H1 (cell line): Measurements from ENCODE around the gene ZBTB8B. TPM values are rescaled to one million over a fixed set of nuclear protein-coding genes. Genes with fewer than 3 reads are reported as not detected.

Experiments used
- CTCF ChIA-PET: fragments of 300-600 bp; sonication (Branson Sonifier 250); formaldehyde crosslinking; loops from one replicate; lab custom pipeline; 2021; ENCODE audit not compliant: partially characterized antibody; lab: Charles Lee
- POLR2A ChIA-PET: fragments of 300-600 bp; sonication (Branson Sonifier 250); formaldehyde crosslinking; loops from one replicate; lab custom pipeline; 2021; ENCODE audit warnings: inconsistent platforms; ENCODE audit not compliant: partially characterized antibody; lab: Charles Lee
- DNase-seq, 2 experiments: peaks; one replicate each; pipeline versions ENCODE4 v3.0.0 to v3.0.0-alpha.2; 2010 to 2022; ENCODE audit warnings: low spot score in 2 of 2, low read depth in 1 of 2, mixed read lengths in 1 of 2
- FAIRE-seq: peaks from 2 replicates; lab custom pipeline; 2011; peaks lifted over from hg19 to GRCh38; lab: Jason Lieb, UNC
- H2AFZ ChIP-seq: 2 replicates; pipeline ENCODE4 v1.8.1; 2012; ENCODE audit warnings: low read length, inconsistent platforms
- H2AK5ac ChIP-seq: 2 replicates; pipeline ENCODE4 v1.6.1; 2013; ENCODE audit warnings: low read depth, low read length
- H2BK120ac ChIP-seq: replicated peaks from 2 replicates; pipeline ENCODE3; 2013; ENCODE audit warnings: low read depth, low read length, inconsistent platforms
- H2BK12ac ChIP-seq: 2 replicates; pipeline ENCODE4 v1.6.1; 2013; ENCODE audit warnings: low read depth, low read length
- H2BK15ac ChIP-seq: 2 replicates; pipeline ENCODE4 v1.6.1; 2013; ENCODE audit warnings: low read length
- H2BK20ac ChIP-seq: 2 replicates; pipeline ENCODE4 v1.6.1; 2013; ENCODE audit warnings: low read length
- H2BK5ac ChIP-seq: 2 replicates; pipeline ENCODE4 v1.6.1; 2013; ENCODE audit warnings: low read depth, low read length
- H3K14ac ChIP-seq: 2 replicates; pipeline ENCODE4 v1.6.1; 2013; ENCODE audit warnings: inconsistent platforms; ENCODE audit not compliant: insufficient read length
- H3K18ac ChIP-seq: 2 replicates; pipeline ENCODE4 v1.6.1; 2013; ENCODE audit warnings: low read length; ENCODE audit errors: extremely low read depth
- H3K23ac ChIP-seq: 2 replicates; pipeline ENCODE4 v1.6.1; 2013; ENCODE audit warnings: inconsistent platforms; ENCODE audit not compliant: insufficient read length
- H3K23me2 ChIP-seq: 2 replicates; pipeline ENCODE4 v1.6.1; 2013; ENCODE audit warnings: low read depth, low read length
- H3K27ac ChIP-seq: 2 replicates; pipeline ENCODE4 v1.6.1; 2011; ENCODE audit warnings: low read depth, low read length, inconsistent platforms
- H3K27me3 ChIP-seq, 4 experiments: replicated peaks in 1 of 4; 1 replicate in 1 of 4; 2 replicates in 3 of 4; pipeline versions ENCODE4 v1.6.1 to v1.8.1; 2011 to 2013; ENCODE audit warnings: low read length in 3 of 4, mild to moderate bottlenecking in 3 of 4, inconsistent platforms in 2 of 4, mixed read lengths in 2 of 4, moderate library complexity in 1 of 4; ENCODE audit not compliant: control insufficient read depth in 3 of 4, insufficient read depth in 3 of 4; ENCODE audit errors: extremely low read depth in 1 of 4
- H3K36me3 ChIP-seq, 4 experiments: 2 replicates each; pipeline versions ENCODE4 v1.6.1 to v1.8.1; 2011 to 2013; ENCODE audit warnings: mild to moderate bottlenecking in 4 of 4, low read length in 3 of 4, moderate library complexity in 2 of 4, control low read depth in 1 of 4, inconsistent platforms in 1 of 4; ENCODE audit not compliant: insufficient read depth in 4 of 4, control insufficient read depth in 2 of 4
- H3K4ac ChIP-seq: replicated peaks from 2 replicates; pipeline ENCODE3; 2013; ENCODE audit warnings: low read length, low read depth, mixed read lengths, inconsistent platforms; ENCODE audit not compliant: insufficient read length
- H3K4me1 ChIP-seq, 4 experiments: replicated peaks in 1 of 4; 1 replicate in 1 of 4; 2 replicates in 3 of 4; pipeline versions ENCODE4 v1.6.1 to v1.8.1; 2011 to 2013; ENCODE audit warnings: low read length in 3 of 4, inconsistent platforms in 2 of 4, mixed read lengths in 1 of 4; ENCODE audit not compliant: insufficient read depth in 4 of 4, control insufficient read depth in 3 of 4
- H3K4me2 ChIP-seq, 2 experiments: 2 replicates each; pipeline versions ENCODE4 v1.6.1 to v1.8.1; 2011 to 2013; ENCODE audit warnings: low read depth in 2 of 2, low read length in 2 of 2, control low read depth in 1 of 2, inconsistent platforms in 1 of 2, mild to moderate bottlenecking in 1 of 2; ENCODE audit not compliant: insufficient read depth in 1 of 2
- H3K4me3 ChIP-seq, 4 experiments: fragments of 200-600, 300-600 bp in 1 of 4; sonication (generic), shearing (Covaris generic), sonication (Bioruptor Twin) in 1 of 4; 2 replicates each; pipeline versions ENCODE4 v1.5.1 to v1.8.1; 2011 to 2016; ENCODE audit warnings: low read length in 4 of 4, low read depth in 3 of 4, control low read depth in 2 of 4, inconsistent platforms in 2 of 4, mild to moderate bottlenecking in 2 of 4, mixed read lengths in 1 of 4, moderate library complexity in 1 of 4; ENCODE audit not compliant: insufficient read depth in 2 of 4; ENCODE audit errors: extremely low read depth in 1 of 4
- H3K56ac ChIP-seq: replicated peaks from 2 replicates; pipeline ENCODE3; 2013; ENCODE audit warnings: low read depth, mild to moderate bottlenecking, mixed read lengths, low read length, inconsistent platforms; ENCODE audit not compliant: insufficient read length
- H3K79me1 ChIP-seq: 2 replicates; pipeline ENCODE4 v1.6.1; 2013; ENCODE audit warnings: low read depth, low read length, control low read depth
- H3K79me2 ChIP-seq, 2 experiments: 2 replicates each; pipeline versions ENCODE4 v1.6.1 to v1.8.1; 2012 to 2013; ENCODE audit warnings: low read length in 2 of 2, mild to moderate bottlenecking in 2 of 2, inconsistent platforms in 1 of 2; ENCODE audit not compliant: insufficient read depth in 2 of 2, control insufficient read depth in 1 of 2
- H3K9ac ChIP-seq, 4 experiments: replicated peaks in 1 of 4; 1 replicate in 1 of 4; 2 replicates in 3 of 4; pipeline versions ENCODE4 v1.6.1 to v1.8.1; 2011 to 2013; ENCODE audit warnings: low read depth in 3 of 4, low read length in 3 of 4, control low read depth in 2 of 4, mild to moderate bottlenecking in 2 of 4, moderate library complexity in 2 of 4, inconsistent platforms in 1 of 4; ENCODE audit errors: extremely low read depth in 1 of 4
- H3K9me3 ChIP-seq, 2 experiments: 2 replicates each; pipeline versions ENCODE4 v1.6.1 to v1.8.1; 2012 to 2013; ENCODE audit warnings: mild to moderate bottlenecking in 2 of 2, moderate library complexity in 2 of 2, control low read depth in 1 of 2, inconsistent platforms in 1 of 2, low read depth in 1 of 2, low read length in 1 of 2, mixed read lengths in 1 of 2; ENCODE audit not compliant: insufficient read depth in 2 of 2
- H4K20me1 ChIP-seq, 2 experiments: replicated peaks in 1 of 2; 2 replicates each; pipeline versions ENCODE3 to v1.8.1; 2011 to 2013; ENCODE audit warnings: inconsistent platforms in 2 of 2, low read length in 2 of 2, mild to moderate bottlenecking in 1 of 2; ENCODE audit not compliant: insufficient read depth in 2 of 2, control insufficient read depth in 1 of 2
- H4K5ac ChIP-seq: 2 replicates; pipeline ENCODE4 v1.6.1; 2013; ENCODE audit warnings: low read length, low read depth, mixed read lengths, inconsistent platforms; ENCODE audit not compliant: insufficient read length
- H4K8ac ChIP-seq: 2 replicates; pipeline ENCODE4 v1.8.0; 2013; ENCODE audit warnings: mild to moderate bottlenecking, moderate library complexity, low read length, inconsistent platforms; ENCODE audit not compliant: insufficient read depth; ENCODE audit errors: extremely low read depth
- H4K91ac ChIP-seq: replicated peaks from 2 replicates; pipeline ENCODE3; 2013; ENCODE audit warnings: low read length, mixed read lengths, inconsistent platforms; ENCODE audit not compliant: insufficient read length
- BRCA1 ChIP-seq: IDR thresholded peaks from 2 replicates; pipeline ENCODE4 v1.6.1; 2012; ENCODE audit warnings: low read depth, low read length, improper control_type of control experiment
- CBX5 ChIP-seq: fragments of 300-800, 300-1000 bp; sonication (generic); IDR thresholded peaks from 2 replicates; pipeline ENCODE4 v1.7.1; 2016; ENCODE audit warnings: antibody characterized with exemption, low read length, low read depth
- EGR1 ChIP-seq: IDR thresholded peaks from 2 replicates; pipeline ENCODE4 v1.6.1; 2011; ENCODE audit warnings: low read depth, low read length, borderline replicate concordance
- JUND ChIP-seq: IDR thresholded peaks from 2 replicates; pipeline ENCODE4 v1.6.1; 2011; ENCODE audit warnings: mild to moderate bottlenecking, improper control_type of control experiment, low read length
- KDM4A ChIP-seq: IDR thresholded peaks from one replicate; pipeline ENCODE4 v1.7.1; 2012; ENCODE audit warnings: low read depth, mild to moderate bottlenecking, moderate library complexity, low read length, inconsistent platforms; ENCODE audit not compliant: severe bottlenecking
- KDM5A ChIP-seq: fragments of 200-600 bp; IDR thresholded peaks from 2 replicates; pipeline ENCODE4 v1.7.1; 2012; ENCODE audit warnings: mild to moderate bottlenecking, low read length, inconsistent platforms, mixed read lengths
- POU5F1 ChIP-seq: IDR thresholded peaks from 2 replicates; pipeline ENCODE4 v1.6.1; 2011; ENCODE audit warnings: low read depth, mild to moderate bottlenecking, low read length, moderate library complexity
- RBBP5 ChIP-seq: IDR thresholded peaks from 2 replicates; pipeline ENCODE4 v1.7.1; 2012; ENCODE audit warnings: low read depth, mild to moderate bottlenecking, inconsistent platforms, low read length, moderate library complexity, borderline replicate concordance
- RXRA ChIP-seq: IDR thresholded peaks from 2 replicates; pipeline ENCODE4 v1.6.1; 2011; ENCODE audit warnings: low read depth, mild to moderate bottlenecking, low read length, moderate library complexity; ENCODE audit not compliant: insufficient read depth
- SIN3A ChIP-seq, 2 experiments: IDR thresholded peaks in 1 of 2; conservative IDR thresholded peaks in 1 of 2; 2 replicates each; pipeline ENCODE4 v1.6.1; 2011 to 2012; ENCODE audit warnings: low read length in 2 of 2, improper control_type of control experiment in 1 of 2, low read depth in 1 of 2, mild to moderate bottlenecking in 1 of 2
- SUZ12 ChIP-seq: fragments of 200-600 bp; sonication (generic); IDR thresholded peaks from 2 replicates; pipeline ENCODE4 v1.6.1; 2012; ENCODE audit warnings: mild to moderate bottlenecking, inconsistent platforms, low read length, moderate library complexity, mixed read lengths
- TBP ChIP-seq: IDR thresholded peaks from 2 replicates; pipeline ENCODE4 v1.6.1; 2011; ENCODE audit warnings: low read depth, low read length, improper control_type of control experiment
- USF2 ChIP-seq: IDR thresholded peaks from 2 replicates; pipeline ENCODE4 v1.6.1; 2011; ENCODE audit warnings: low read length, improper control_type of control experiment
- ZNF274 ChIP-seq: IDR thresholded peaks from 2 replicates; pipeline ENCODE4 v1.7.0; 2012; ENCODE audit warnings: low read length, borderline replicate concordance; ENCODE audit errors: extremely low read depth
- WGBS, 2 experiments: shearing (Covaris generic) in 1 of 2; methylation state at CpG; one replicate each; pipeline versions ENCODE4 v1.1.6 to v1.1.7; 2013 to 2015; ENCODE audit warnings: low lambda C conversion rate in 2 of 2, mixed read lengths in 2 of 2, inconsistent platforms in 1 of 2, low coverage in 1 of 2, missing lambda C conversion rate in 1 of 2; ENCODE audit not compliant: insufficient replicate concordance in 2 of 2, insufficient coverage in 1 of 2, insufficient read length in 1 of 2; ENCODE audit errors: extremely low coverage in 1 of 2, missing lambda C conversion rate in 1 of 2; 5-methylcytosine and 5-hydroxymethylcytosine counted together
- polyA plus RNA-seq, 7 experiments: library from polyadenylated mRNA; depleted of rRNA in 3 of 7; stranded (reverse) in 5 of 7; unstranded in 2 of 7; fragments of >200 nt in 5 of 7; fragments of 200-250 nt in 2 of 7; gene quantifications; 1 replicate in 5 of 7; 2 replicates in 1 of 7; 4 replicates in 1 of 7; pipeline versions ENCODE4 v1.2.1 to v1.2.3, GENCODE V29; 2011 to 2013; ENCODE audit warnings: missing spikeins in 2 of 7, mixed read lengths in 2 of 7
- total RNA-seq: library from RNA; stranded (reverse); fragmentation: NEBNext Ultra II Directional; extraction: Animal tissue kit (Norgen Biotek cat#: 25700); gene quantifications from 2 replicates; pipeline ENCODE4 v1.2.1, GENCODE V29; 2021

Gene ZBTB8B
- total and polyA plus RNA-seq, 2 of the 8 experiments (the other 6 are each of a cell fraction or from before 2014, with no cell fraction given), result 1.3 to 3.7 TPM

- H4K20me1 ChIP-seq, result peaks cover 0 to 5% of the 10 kb centered on the region in 2 experiments
- H3K79me2 ChIP-seq, result no peaks in the 10 kb centered on the region
- no peak overlapping the region for H2BK15ac ChIP-seq
- no peak overlapping the region for H3K27ac ChIP-seq
- no peak overlapping the region for H3K23ac ChIP-seq
- no peak overlapping the region for H2AFZ ChIP-seq
- no peak overlapping the region for H2BK12ac ChIP-seq
- H3K9me3 ChIP-seq, result no peaks in the 10 kb centered on the region
- no peaks in the 10 kb centered on the region for H3K4me1 ChIP-seq
- CTCF ChIA-PET, result no interaction called here
- H3K4me2 ChIP-seq, result no peak overlapping the region
- FAIRE-seq, result no peak
- no peak overlapping the region for H3K56ac ChIP-seq
- peaks cover 4% of the 10 kb centered on the region; the same call in 1 of the 2 replicates for H3K23me2 ChIP-seq
- no peak overlapping the region for H3K4me3 ChIP-seq
- H4K5ac ChIP-seq, result no peak overlapping the region
- H2AK5ac ChIP-seq, result no peak overlapping the region
- H2BK120ac ChIP-seq, result no peak overlapping the region
- 94% methylated on average over 4 of the region's 4 CpGs; no CpG with 5 or more reads in 1 of the 2 experiments for WGBS, 2 experiments
- no peak overlapping the region for H2BK20ac ChIP-seq
- H3K27me3 ChIP-seq, result no peaks in the 10 kb centered on the region
- no peak overlapping the region for H4K8ac ChIP-seq
- no peak overlapping the region for H4K91ac ChIP-seq
- POLR2A ChIA-PET, result interaction anchor here (1.3 kb wide), 1 partner anchor 211 kb away, joined by 3 read pairs; no protein-coding TSS in a partner anchor
- H3K4ac ChIP-seq, result no peak overlapping the region
- no peak for DNase-seq
- no peak overlapping the region for H2BK5ac ChIP-seq
- H3K9ac ChIP-seq, result no peak overlapping the region
- H3K14ac ChIP-seq, result no peak overlapping the region
- TF ChIP-seq USF2 (no peak), SUZ12 (no peak), RXRA (no peak), JUND (no peak), ZNF274 (no peak), KDM4A (no peak), KDM5A (no peak), POU5F1 (no peak), BRCA1 (no peak), CBX5 (no peak), SIN3A (conservative IDR thresholded peaks at IDR 0.05 in 1 of 2, IDR thresholded peaks at IDR 0.05 in 1 of 2; ENCODE audit: low read depth in 1 of 2, low read length in 2 of 2) (no peak), RBBP5 (no peak), EGR1 (no peak), TBP (no peak)
- TF ChIP-seq, all 59 proteins: peak for 0
- H3K36me3 ChIP-seq, result peaks cover 0 to 10% (median 5%) of the 10 kb centered on the region in 4 experiments; a peak in 2 of 8 replicates
- H3K18ac ChIP-seq, result no peak overlapping the region
- no peaks in the 10 kb centered on the region for H3K79me1 ChIP-seq
Measured at GRCh38 chr1:32474954-32475353, 10.1 kb downstream of the ZBTB8B start.
